Measurements from ENCODE around the gene TBX1. TPM values are rescaled to one million over a fixed set of nuclear protein-coding genes. Genes with fewer than 3 reads are reported as not detected.

TBX1 gene
- total and polyA plus RNA-seq, 2 of the 13 experiments (the other 11 are each of a cell fraction or from before 2014, with no cell fraction given): not detected

DNA sequence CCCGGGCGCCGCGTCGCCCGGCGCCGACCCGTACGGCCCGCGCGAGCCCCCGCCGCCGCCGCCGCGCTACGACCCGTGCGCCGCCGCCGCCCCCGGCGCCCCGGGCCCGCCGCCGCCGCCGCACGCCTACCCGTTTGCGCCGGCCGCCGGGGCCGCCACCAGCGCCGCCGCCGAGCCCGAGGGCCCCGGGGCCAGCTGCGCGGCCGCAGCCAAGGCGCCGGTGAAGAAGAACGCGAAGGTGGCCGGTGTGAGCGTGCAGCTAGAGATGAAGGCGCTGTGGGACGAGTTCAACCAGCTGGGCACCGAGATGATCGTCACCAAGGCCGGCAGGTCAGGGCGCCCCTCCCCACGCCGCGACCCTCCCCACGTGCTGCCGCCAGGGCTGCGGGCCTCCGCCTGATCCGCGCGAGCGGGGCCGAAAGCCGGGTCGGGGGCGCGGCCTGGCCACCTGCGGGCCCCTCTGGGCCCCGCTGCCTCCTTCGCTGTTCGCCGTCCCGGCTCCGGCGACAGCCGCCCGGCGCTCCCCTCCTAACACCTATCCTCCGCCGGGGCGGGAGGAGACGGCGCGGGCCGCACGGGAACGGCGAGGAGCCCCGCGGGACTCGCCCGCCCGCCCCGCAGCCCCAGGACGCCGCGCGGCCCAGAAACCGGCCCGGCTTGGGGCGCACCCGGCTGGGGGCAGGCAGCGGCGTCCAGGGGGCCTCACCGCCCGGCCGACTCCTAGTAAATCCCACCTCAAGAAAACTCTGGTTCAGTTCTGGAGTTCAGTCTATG, 560 bp downstream of the TBX1 start (continued):
- TF ChIP-seq, protein P1, sequence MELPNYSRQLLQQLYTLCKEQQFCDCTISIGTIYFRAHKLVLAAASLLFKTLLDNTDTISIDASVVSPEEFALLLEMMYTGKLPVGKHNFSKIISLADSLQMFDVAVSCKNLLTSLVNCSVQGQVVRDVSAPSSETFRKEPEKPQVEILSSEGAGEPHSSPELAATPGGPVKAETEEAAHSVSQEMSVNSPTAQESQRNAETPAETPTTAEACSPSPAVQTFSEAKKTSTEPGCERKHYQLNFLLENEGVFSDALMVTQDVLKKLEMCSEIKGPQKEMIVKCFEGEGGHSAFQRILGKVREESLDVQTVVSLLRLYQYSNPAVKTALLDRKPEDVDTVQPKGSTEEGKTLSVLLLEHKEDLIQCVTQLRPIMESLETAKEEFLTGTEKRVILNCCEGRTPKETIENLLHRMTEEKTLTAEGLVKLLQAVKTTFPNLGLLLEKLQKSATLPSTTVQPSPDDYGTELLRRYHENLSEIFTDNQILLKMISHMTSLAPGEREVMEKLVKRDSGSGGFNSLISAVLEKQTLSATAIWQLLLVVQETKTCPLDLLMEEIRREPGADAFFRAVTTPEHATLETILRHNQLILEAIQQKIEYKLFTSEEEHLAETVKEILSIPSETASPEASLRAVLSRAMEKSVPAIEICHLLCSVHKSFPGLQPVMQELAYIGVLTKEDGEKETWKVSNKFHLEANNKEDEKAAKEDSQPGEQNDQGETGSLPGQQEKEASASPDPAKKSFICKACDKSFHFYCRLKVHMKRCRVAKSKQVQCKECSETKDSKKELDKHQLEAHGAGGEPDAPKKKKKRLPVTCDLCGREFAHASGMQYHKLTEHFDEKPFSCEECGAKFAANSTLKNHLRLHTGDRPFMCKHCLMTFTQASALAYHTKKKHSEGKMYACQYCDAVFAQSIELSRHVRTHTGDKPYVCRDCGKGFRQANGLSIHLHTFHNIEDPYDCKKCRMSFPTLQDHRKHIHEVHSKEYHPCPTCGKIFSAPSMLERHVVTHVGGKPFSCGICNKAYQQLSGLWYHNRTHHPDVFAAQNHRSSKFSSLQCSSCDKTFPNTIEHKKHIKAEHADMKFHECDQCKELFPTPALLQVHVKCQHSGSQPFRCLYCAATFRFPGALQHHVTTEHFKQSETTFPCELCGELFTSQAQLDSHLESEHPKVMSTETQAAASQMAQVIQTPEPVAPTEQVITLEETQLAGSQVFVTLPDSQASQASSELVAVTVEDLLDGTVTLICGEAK (IDR thresholded peaks at IDR 0.05): no peak
- TF ChIP-seq, protein P1 (CRISPR knock-in tag; IDR thresholded peaks at IDR 0.05): no peak
- no peak for TF ChIP-seq ZSCAN9 (CRISPR knock-in tag; IDR thresholded peaks at IDR 0.05; ENCODE audit: borderline replicate concordance)
- TF ChIP-seq TMF1 (CRISPR knock-in tag; IDR thresholded peaks at IDR 0.05; ENCODE audit: low read depth): no peak
- no peak for TF ChIP-seq GATA4 (IDR thresholded peaks at IDR 0.05; ENCODE audit: borderline replicate concordance, low read depth)
- TF ChIP-seq YY1 (IDR thresholded peaks at IDR 0.05; ENCODE audit: insufficient read depth, insufficient replicate concordance, low read depth, low read length): no peak
